ENCODE measurements around the gene CD180.

Gene CD180

DNA sequence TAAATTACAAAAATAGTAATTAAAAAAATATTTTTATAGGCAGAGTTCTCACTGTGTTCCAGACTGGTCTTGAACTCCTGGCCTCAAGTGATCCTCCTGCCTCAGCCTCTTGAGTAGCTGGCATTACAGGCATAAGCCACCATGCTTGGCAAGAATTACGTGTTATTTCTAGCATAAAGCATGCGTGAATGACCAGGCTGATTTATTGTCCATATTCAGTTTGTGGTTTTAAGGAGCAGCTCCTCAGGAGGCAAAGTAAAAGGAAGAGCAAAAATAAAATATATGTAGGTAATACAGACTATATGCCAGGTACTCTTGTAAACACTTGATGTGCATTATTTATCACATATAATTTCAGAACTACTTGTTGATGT, 7.1 kb upstream of the CD180 start:
- no peak for DNase-seq (ENCODE audit: extremely low read depth, low read depth)
- TF ChIP-seq, protein P1, sequence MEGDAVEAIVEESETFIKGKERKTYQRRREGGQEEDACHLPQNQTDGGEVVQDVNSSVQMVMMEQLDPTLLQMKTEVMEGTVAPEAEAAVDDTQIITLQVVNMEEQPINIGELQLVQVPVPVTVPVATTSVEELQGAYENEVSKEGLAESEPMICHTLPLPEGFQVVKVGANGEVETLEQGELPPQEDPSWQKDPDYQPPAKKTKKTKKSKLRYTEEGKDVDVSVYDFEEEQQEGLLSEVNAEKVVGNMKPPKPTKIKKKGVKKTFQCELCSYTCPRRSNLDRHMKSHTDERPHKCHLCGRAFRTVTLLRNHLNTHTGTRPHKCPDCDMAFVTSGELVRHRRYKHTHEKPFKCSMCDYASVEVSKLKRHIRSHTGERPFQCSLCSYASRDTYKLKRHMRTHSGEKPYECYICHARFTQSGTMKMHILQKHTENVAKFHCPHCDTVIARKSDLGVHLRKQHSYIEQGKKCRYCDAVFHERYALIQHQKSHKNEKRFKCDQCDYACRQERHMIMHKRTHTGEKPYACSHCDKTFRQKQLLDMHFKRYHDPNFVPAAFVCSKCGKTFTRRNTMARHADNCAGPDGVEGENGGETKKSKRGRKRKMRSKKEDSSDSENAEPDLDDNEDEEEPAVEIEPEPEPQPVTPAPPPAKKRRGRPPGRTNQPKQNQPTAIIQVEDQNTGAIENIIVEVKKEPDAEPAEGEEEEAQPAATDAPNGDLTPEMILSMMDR (IDR thresholded peaks at IDR 0.05; ENCODE audit: low read depth, low read length), result no peak

- DNase-seq (ENCODE audit: extremely low read depth, low read depth), result no peak
- TF ChIP-seq, protein P1 (IDR thresholded peaks at IDR 0.05; ENCODE audit: low read depth, low read length), result no peak
These were observed 6.2 kb upstream of the CD180 start for GRCh38 chr5:67202828-67203227.

DNA sequence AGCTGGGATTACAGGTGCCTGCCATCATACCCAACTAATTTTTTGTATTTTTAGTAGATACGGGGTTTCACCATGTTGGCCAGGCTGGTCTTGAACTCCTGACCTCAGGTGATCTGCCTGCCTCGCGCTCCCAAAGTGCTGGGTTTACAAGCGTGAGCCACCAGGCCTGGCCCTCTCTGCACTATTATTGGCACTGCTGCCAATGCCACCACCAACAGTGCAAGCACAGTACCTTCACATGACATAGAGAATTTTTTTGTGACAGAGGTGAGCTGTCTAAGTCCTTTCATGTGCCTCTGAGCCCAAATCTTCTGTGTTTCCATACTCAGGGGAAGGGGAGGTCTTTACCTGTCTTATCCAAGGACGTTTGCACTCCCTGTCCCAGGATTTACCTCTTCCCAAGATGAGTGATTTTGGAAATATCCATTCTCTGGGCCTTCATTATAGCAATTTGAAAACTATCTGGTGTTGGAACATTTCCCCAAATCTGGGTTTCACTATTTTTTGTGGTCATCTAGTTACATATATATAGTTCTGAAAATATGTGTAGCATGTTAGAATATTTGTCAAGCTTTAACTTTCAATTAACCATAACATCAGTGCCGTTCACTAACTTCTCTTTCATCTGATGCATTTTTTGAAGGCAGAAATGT, 5.4 kb upstream of the CD180 start:
- TF ChIP-seq, protein P1 (IDR thresholded peaks at IDR 0.05; ENCODE audit: low read depth, low read length), result no peak
- DNase-seq (ENCODE audit: extremely low read depth, low read depth), result no peak

GRCh38 chr5:67200809-67201562, 4.4 kb upstream of the CD180 start:
- TF ChIP-seq, protein P1 (IDR thresholded peaks at IDR 0.05; ENCODE audit: low read depth, low read length), result no peak
- no peak for DNase-seq (ENCODE audit: extremely low read depth, low read depth)

- TF ChIP-seq, protein P1 (IDR thresholded peaks at IDR 0.05; ENCODE audit: low read depth, low read length), result no peak
- DNase-seq (ENCODE audit: extremely low read depth, low read depth), result no peak
These were observed 3.3 kb upstream of the CD180 start for GRCh38 chr5:67199859-67200258.

DNA sequence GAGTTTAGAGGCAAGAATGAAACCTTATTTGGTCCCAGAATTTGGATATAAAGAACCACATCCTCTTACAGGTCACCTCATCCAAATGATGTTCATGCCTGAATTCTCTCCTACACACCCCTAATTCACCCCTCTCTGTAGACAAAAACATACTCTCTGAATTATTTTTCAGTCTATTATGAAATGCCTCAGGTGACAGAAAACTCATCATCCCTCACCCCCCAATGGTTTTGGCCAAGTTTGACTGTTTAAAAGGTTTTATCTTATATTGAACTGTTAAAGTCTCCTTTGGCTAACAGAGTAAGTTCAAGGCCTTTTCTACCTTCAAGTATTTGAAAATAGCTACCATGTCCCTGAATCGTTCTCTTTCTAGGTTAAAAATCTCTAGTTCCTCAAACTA, 2.3 kb upstream of the CD180 start:
- DNase-seq (ENCODE audit: extremely low read depth, low read depth), result no peak
- TF ChIP-seq, protein P1 (IDR thresholded peaks at IDR 0.05; ENCODE audit: low read depth, low read length), result no peak

GRCh38 chr5:67197536-67197935, 937 bp upstream of the CD180 start:
- TF ChIP-seq, protein P1 (IDR thresholded peaks at IDR 0.05; ENCODE audit: low read depth, low read length), result no peak
- no peak for DNase-seq (ENCODE audit: extremely low read depth, low read depth)

Data from AG09319 (cell line).